ENCODE measurements around the gene EXOC2. TPM values are rescaled to one million over a fixed set of nuclear protein-coding genes. Genes with fewer than 3 reads are reported as not detected.

The EXOC2 gene
- total RNA-seq, 1 experiment from 2014 or later = 24.5 TPM

- no peak for TF ChIP-seq REST (IDR thresholded peaks at IDR 0.05; ENCODE audit: low read depth)
- TF ChIP-seq JUND (IDR thresholded peaks at IDR 0.05) = no peak
- TF ChIP-seq ZNF274 (IDR thresholded peaks at IDR 0.05; ENCODE audit: low read depth, low read length) = no peak
- TF ChIP-seq ZFX (IDR thresholded peaks at IDR 0.05) = no peak
- TF ChIP-seq FOSL1 (IDR thresholded peaks at IDR 0.05; ENCODE audit: low read depth) = no peak
- TF ChIP-seq POLR2A (IDR thresholded peaks at IDR 0.05; ENCODE audit: borderline replicate concordance, extremely low read depth, insufficient read depth, insufficient read length) = no peak
- no peak for TF ChIP-seq ATF3 (IDR thresholded peaks at IDR 0.05)
These were observed 237.1 kb downstream of the EXOC2 start (continued) for GRCh38 chr6:455835-456234.

GRCh38 chr6:455006-455585 is 237.8 kb downstream of the EXOC2 start:
- DNase-seq (ENCODE audit: low read depth, low spot score) = no peak
- Histone ChIP-seq H3K36me3 (ENCODE audit: control insufficient read depth in 1 of 2, insufficient read depth in 2 of 2, low read length in 2 of 2) (no peaks in the 10 kb centered on the region), H3K27ac (ENCODE audit: low read depth, low read length) (no peak overlapping the region), H3K9ac (ENCODE audit: low read length) (no peak overlapping the region), H3K9me2 (ENCODE audit: insufficient read depth) (no peaks in the 10 kb centered on the region), H3K9me3 (ENCODE audit: control insufficient read depth in 1 of 2, insufficient read depth in 1 of 2, low read depth in 1 of 2, low read length in 2 of 2) (no peaks in the 10 kb centered on the region), H3K4me3 (replicated peaks in 1 of 2; ENCODE audit: low read depth in 1 of 2, low read length in 2 of 2) (no peak overlapping the region), H2AFZ (ENCODE audit: low read depth, low read length, poor library complexity, severe bottlenecking) (no peak overlapping the region), H4K20me1 (ENCODE audit: insufficient read depth) (no peaks in the 10 kb centered on the region), H3K27me3 (ENCODE audit: insufficient read depth, low read length) (0 out of 2 replicates have a peak, but pooled peaks cover 5% of the 10 kb centered on the region), H3K79me2 (ENCODE audit: insufficient read depth, low read length) (no peaks in the 10 kb centered on the region), H3K4me1 (ENCODE audit: control insufficient read depth in 1 of 2, insufficient read depth in 2 of 2, low read length in 2 of 2) (no peaks in the 10 kb centered on the region), H3K4me2 (ENCODE audit: low read length) (no peak overlapping the region)
- ATAC-seq = no peak
- RAD21 ChIA-PET (ENCODE audit: low non-redundant PET in 1 of 2, low total read pairs in 2 of 2, uncharacterized antibody in 2 of 2, unreplicated experiment in 2 of 2) = no interaction called here
- POLR2A ChIA-PET = no interaction called here
- BruUV-seq (replicated peaks) = no TSS peak
- CTCF ChIA-PET = no interaction called here
- intact Hi-C loops (cut with micrococcal nuclease) = no loop called here
- TF ChIP-seq JUND (IDR thresholded peaks at IDR 0.05) (no peak), POLR2AphosphoS5 (IDR thresholded peaks at IDR 0.05; ENCODE audit: low read depth, low read length) (no peak)

Data from HCT116 (cell line).